H9 (cell line): ENCODE results near the gene IFIT1. TPM values are rescaled to one million over a fixed set of nuclear protein-coding genes. Genes with fewer than 3 reads are reported as not detected.
"Not testable (repeated sequence)": the region's sequence is repeated elsewhere in the genome, so short reads cannot be mapped to it uniquely, and the experiment has no call there.

Experiments used
- DNase-seq: peaks from one replicate; pipeline ENCODE4 v3.0.0-alpha.2; 2017
- H2AFZ ChIP-seq: one replicate; pipeline ENCODE4 v1.6.1; 2013; ENCODE audit warnings: mild to moderate bottlenecking, low read length, control low read depth, moderate library complexity
- H2AK5ac ChIP-seq: 2 replicates; pipeline ENCODE4 v1.6.1; 2013; ENCODE audit warnings: low read length, control low read depth, mixed read lengths; ENCODE audit not compliant: insufficient read length
- H2BK120ac ChIP-seq: one replicate; pipeline ENCODE4 v1.6.1; 2013; ENCODE audit warnings: low read depth, mild to moderate bottlenecking, low read length, control low read depth, inconsistent platforms; ENCODE audit not compliant: poor library complexity, severe bottlenecking
- H2BK12ac ChIP-seq: 2 replicates; pipeline ENCODE4 v1.6.1; 2013; ENCODE audit warnings: low read length, control low read depth, mixed read lengths, low read depth; ENCODE audit not compliant: insufficient read length
- H2BK15ac ChIP-seq: 2 replicates; pipeline ENCODE4 v1.6.1; 2013; ENCODE audit warnings: low read depth, low read length, control low read depth
- H2BK20ac ChIP-seq: one replicate; pipeline ENCODE4 v1.6.1; 2013; ENCODE audit warnings: low read depth, mild to moderate bottlenecking, low read length, control low read depth, inconsistent platforms; ENCODE audit not compliant: poor library complexity, severe bottlenecking
- H2BK5ac ChIP-seq: 2 replicates; pipeline ENCODE4 v1.6.1; 2013; ENCODE audit warnings: low read length, control low read depth, mixed read lengths; ENCODE audit not compliant: insufficient read length
- H3K14ac ChIP-seq: 2 replicates; pipeline ENCODE4 v1.6.1; 2013; ENCODE audit warnings: low read length, control low read depth; ENCODE audit not compliant: insufficient read depth
- H3K18ac ChIP-seq: 2 replicates; pipeline ENCODE4 v1.6.1; 2013; ENCODE audit warnings: low read depth, mild to moderate bottlenecking, mixed read lengths, low read length, control low read depth; ENCODE audit not compliant: insufficient read length
- H3K23ac ChIP-seq: 2 replicates; pipeline ENCODE4 v1.6.1; 2013; ENCODE audit warnings: low read length, control low read depth, mixed read lengths, low read depth; ENCODE audit not compliant: insufficient read length
- H3K23me2 ChIP-seq: 2 replicates; pipeline ENCODE4 v1.6.1; 2013; ENCODE audit warnings: low read depth, mild to moderate bottlenecking, mixed read lengths, low read length, control low read depth; ENCODE audit not compliant: insufficient read length, poor library complexity, severe bottlenecking
- H3K27ac ChIP-seq: 2 replicates; pipeline ENCODE4 v1.5.1; 2013; ENCODE audit warnings: low read length, control low read depth, mixed read lengths, low read depth; ENCODE audit not compliant: insufficient read length
- H3K27me3 ChIP-seq: 2 replicates; pipeline ENCODE4 v1.6.1; 2013; ENCODE audit warnings: low read length, control low read depth, inconsistent platforms; ENCODE audit not compliant: insufficient read depth
- H3K4ac ChIP-seq: 2 replicates; pipeline ENCODE4 v1.6.1; 2013; ENCODE audit warnings: low read depth, mild to moderate bottlenecking, control low read depth, inconsistent platforms, low read length, moderate library complexity
- H3K4me1 ChIP-seq: 2 replicates; pipeline ENCODE4 v1.6.1; 2013; ENCODE audit warnings: low read length, control low read depth, inconsistent platforms; ENCODE audit not compliant: insufficient read depth
- H3K4me2 ChIP-seq: 2 replicates; pipeline ENCODE4 v1.6.1; 2013; ENCODE audit warnings: low read length, control low read depth, mixed read lengths; ENCODE audit not compliant: insufficient read length, insufficient read depth
- H3K56ac ChIP-seq: 2 replicates; pipeline ENCODE4 v1.6.1; 2013; ENCODE audit warnings: low read depth, mild to moderate bottlenecking, mixed read lengths, low read length, control low read depth; ENCODE audit not compliant: insufficient read length
- H3K79me1 ChIP-seq: 2 replicates; pipeline ENCODE4 v1.6.1; 2013; ENCODE audit warnings: low read depth, mild to moderate bottlenecking, moderate library complexity, low read length, control low read depth, inconsistent platforms; ENCODE audit not compliant: insufficient read depth, poor library complexity, severe bottlenecking
- H3K79me2 ChIP-seq: 2 replicates; pipeline ENCODE4 v1.6.1; 2013; ENCODE audit warnings: low read length, control low read depth, inconsistent platforms; ENCODE audit not compliant: insufficient read depth
- H3K9ac ChIP-seq: 2 replicates; pipeline ENCODE4 v1.6.1; 2013; ENCODE audit warnings: low read length, control low read depth, mixed read lengths; ENCODE audit not compliant: insufficient read length; ENCODE audit errors: extremely low read depth
- H3K9me3 ChIP-seq: one replicate; pipeline ENCODE4 v1.6.1; 2013; ENCODE audit warnings: low read depth, low read length, inconsistent platforms; ENCODE audit not compliant: control insufficient read depth
- H3T11ph ChIP-seq: one replicate; pipeline ENCODE4 v1.6.1; 2013; ENCODE audit warnings: mild to moderate bottlenecking, low read length, control low read depth, inconsistent platforms
- H4K20me1 ChIP-seq: one replicate; pipeline ENCODE4 v1.6.1; 2013; ENCODE audit not compliant: control insufficient read depth, insufficient read length, insufficient read depth
- H4K5ac ChIP-seq: 2 replicates; pipeline ENCODE4 v1.6.1; 2013; ENCODE audit warnings: low read depth, mild to moderate bottlenecking, mixed read lengths, low read length, control low read depth; ENCODE audit not compliant: insufficient read length
- H4K8ac ChIP-seq: replicated peaks from 2 replicates; pipeline ENCODE4 v1.6.1; 2013; ENCODE audit warnings: low read length, control low read depth, mixed read lengths, low read depth; ENCODE audit not compliant: insufficient read length
- H4K91ac ChIP-seq: 2 replicates; pipeline ENCODE4 v1.6.1; 2013; ENCODE audit warnings: low read depth, mild to moderate bottlenecking, moderate library complexity, mixed read lengths, low read length, control low read depth; ENCODE audit not compliant: insufficient read length
- H3K27ac Mint-ChIP-seq, 3 experiments: 2 replicates in 2 of 3; 3 replicates in 1 of 3; pipeline ENCODE4 v1.8.0; 2020 to 2021; ENCODE audit warnings: mixed read lengths in 3 of 3, mild to moderate bottlenecking in 1 of 3, moderate library complexity in 1 of 3
- H3K27me3 Mint-ChIP-seq: 2 replicates; pipeline ENCODE4 v1.8.0; 2021; ENCODE audit warnings: low read depth, mild to moderate bottlenecking, moderate library complexity, mixed read lengths
- H3K36me3 Mint-ChIP-seq, 3 experiments: 2 replicates in 2 of 3; 3 replicates in 1 of 3; pipeline ENCODE4 v1.8.0; 2020 to 2021; ENCODE audit warnings: low read depth in 3 of 3, mixed read lengths in 3 of 3; ENCODE audit not compliant: insufficient read depth in 1 of 3
- H3K4me1 Mint-ChIP-seq, 2 experiments: 2 replicates each; pipeline ENCODE4 v1.8.0; 2020; ENCODE audit warnings: mixed read lengths in 2 of 2
- H3K4me3 Mint-ChIP-seq, 2 experiments: 2 replicates in 1 of 2; 3 replicates in 1 of 2; pipeline ENCODE4 v1.8.0; 2020 to 2021; ENCODE audit warnings: mild to moderate bottlenecking in 2 of 2, mixed read lengths in 2 of 2, moderate library complexity in 1 of 2
- H3K9me3 Mint-ChIP-seq, 2 experiments: 2 replicates in 1 of 2; 3 replicates in 1 of 2; pipeline ENCODE4 v1.8.0; 2020; ENCODE audit warnings: mild to moderate bottlenecking in 2 of 2, mixed read lengths in 2 of 2, moderate library complexity in 1 of 2
- WGBS: extraction: QIAGEN DNeasy Blood & Tissue Kit; methylation state at CpG from one replicate; pipeline ENCODE4 v1.1.7; 2013; ENCODE audit warnings: missing lambda C conversion rate, low lambda C conversion rate, mixed read lengths; ENCODE audit not compliant: insufficient read length; ENCODE audit errors: extremely low coverage; 5-methylcytosine and 5-hydroxymethylcytosine counted together
- total RNA-seq: library from RNA; stranded (reverse); gene quantifications from 2 replicates; pipeline ENCODE4 v1.2.1, GENCODE V29; 2021

The IFIT1 gene
- total RNA-seq, 1 experiment from 2014 or later: 1.2 TPM

DNA sequence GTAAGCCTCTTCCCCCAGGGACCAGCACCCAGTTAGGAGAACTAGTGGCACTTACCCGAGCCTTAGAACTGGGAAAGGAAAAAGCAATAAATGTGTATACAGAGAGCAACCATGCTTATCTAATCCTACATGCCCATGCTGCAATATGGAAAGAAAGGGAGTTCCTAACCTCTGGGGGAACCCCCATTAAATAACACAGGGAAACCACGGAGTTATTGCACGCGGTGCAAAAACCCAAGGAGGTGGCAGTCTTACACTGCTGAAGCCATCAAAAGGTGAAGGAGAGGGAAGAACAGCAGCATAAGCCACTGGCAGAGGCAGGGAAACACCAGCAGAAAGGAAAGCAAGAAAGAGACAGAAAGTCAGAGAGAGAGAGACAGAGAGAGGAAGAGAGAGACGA is 18.1 kb downstream of the IFIT1 start:
- not testable (repeated sequence) for H3K4me2 ChIP-seq, H3K4me3 Mint-ChIP-seq, H3K9me3 ChIP-seq, H2BK20ac ChIP-seq, H3K18ac ChIP-seq, H3K27ac ChIP-seq, H2AFZ ChIP-seq, H4K20me1 ChIP-seq, H3K56ac ChIP-seq, H3K79me1 ChIP-seq, H3K23ac ChIP-seq, H4K91ac ChIP-seq, H3K4ac ChIP-seq, H3K9ac ChIP-seq, H3K79me2 ChIP-seq, H3K4me1 ChIP-seq, H3K27me3 ChIP-seq, H3K9me3 Mint-ChIP-seq, H3T11ph ChIP-seq, H3K14ac ChIP-seq, H4K5ac ChIP-seq, H3K27ac Mint-ChIP-seq, DNase-seq, H4K8ac ChIP-seq, H2BK120ac ChIP-seq, H3K23me2 ChIP-seq, H2BK5ac ChIP-seq, H2BK15ac ChIP-seq, H2AK5ac ChIP-seq, H2BK12ac ChIP-seq
- Mint-ChIP-seq H3K27me3 (peaks cover 15% of the 10 kb centered on the region), H3K36me3 (peaks cover 7 to 25% (median 13%) of the 10 kb centered on the region in 3 experiments; a peak in 6 of 7 replicates), H3K4me1 (peaks cover 6 to 11% of the 10 kb centered on the region in 2 experiments)
- WGBS: no CpG with 5 or more reads among the region's 5 CpGs

DNA sequence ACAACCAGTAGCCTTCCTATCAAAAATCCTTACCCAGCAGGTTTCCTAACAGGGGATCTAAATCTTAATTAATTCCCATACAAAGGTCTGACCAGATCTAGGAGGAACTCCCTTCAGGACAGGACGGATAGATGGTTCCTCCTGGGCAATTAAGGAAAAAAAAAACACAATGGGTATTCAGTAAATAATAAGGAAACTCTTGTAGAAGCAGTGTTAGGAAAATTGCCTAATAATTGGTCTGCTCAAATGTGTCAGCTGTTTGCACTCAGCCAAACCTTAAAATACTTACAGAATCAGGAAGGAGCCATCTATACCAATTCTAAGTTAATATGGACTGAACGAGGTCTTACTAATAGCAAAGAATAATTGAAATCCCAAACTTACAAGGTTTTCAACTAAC is 18.7 kb downstream of the IFIT1 start:
- Mint-ChIP-seq H3K4me1 (peaks cover 7 to 11% of the 10 kb centered on the region in 2 experiments), H3K36me3 (peaks cover 7 to 25% (median 13%) of the 10 kb centered on the region in 3 experiments; a peak in 6 of 7 replicates), H3K27me3 (peaks cover 21% of the 10 kb centered on the region)
- H4K8ac ChIP-seq, H2BK5ac ChIP-seq, DNase-seq, H3K9me3 ChIP-seq, H3T11ph ChIP-seq, H3K18ac ChIP-seq, H3K9ac ChIP-seq, H2BK120ac ChIP-seq, H3K23ac ChIP-seq, H3K27me3 ChIP-seq, H3K4me3 Mint-ChIP-seq, H2AK5ac ChIP-seq, H3K4me2 ChIP-seq, H4K20me1 ChIP-seq, H3K14ac ChIP-seq, H3K23me2 ChIP-seq, H2BK12ac ChIP-seq, H3K79me2 ChIP-seq, H3K4ac ChIP-seq, H2BK20ac ChIP-seq, H3K56ac ChIP-seq, H2AFZ ChIP-seq, H2BK15ac ChIP-seq, H4K91ac ChIP-seq, H3K79me1 ChIP-seq, H3K9me3 Mint-ChIP-seq, H3K27ac ChIP-seq, H3K27ac Mint-ChIP-seq, H3K4me1 ChIP-seq, H4K5ac ChIP-seq: not testable (repeated sequence)
- WGBS: no CpG with 5 or more reads among the region's 2 CpGs
